GM13976 (cell line): ENCODE measurements around the gene PODXL.
"Not testable (repeated sequence)": the region's sequence is repeated elsewhere in the genome, so short reads cannot be mapped to it uniquely, and the experiment has no call there.

Source experiments
- DNase-seq: peaks from one replicate; pipeline ENCODE4 v3.0.0; 2012; ENCODE audit warnings: low spot score
- CTCF ChIP-seq: IDR thresholded peaks from 2 replicates; pipeline ENCODE4 v1.5.1; 2012; ENCODE audit warnings: borderline replicate concordance, mild to moderate bottlenecking; ENCODE audit not compliant: insufficient read depth; ENCODE audit errors: extremely low read depth, missing control alignments, control extremely low read depth
- in situ Hi-C: fragments of 300-500 bp; cut with MboI; formaldehyde crosslinking; loops from one replicate; pipeline ENCODE4 v1.12.0; 2022; ENCODE audit warnings: low sequenced_read_pairs, mixed read lengths, inconsistent platforms; ENCODE audit not compliant: unreplicated experiment

Gene PODXL

GRCh38 chr7:131521651-131522163 is 34.7 kb downstream of the PODXL start:
- in situ Hi-C loops: no loop called here
- TF ChIP-seq CTCF: no peak
- no peak for DNase-seq

- TF ChIP-seq CTCF: no peak
- DNase-seq: no peak
- in situ Hi-C loops: no loop called here
Observed at GRCh38 chr7:131518626-131519025, 37.8 kb downstream of the PODXL start.

- in situ Hi-C loops: no loop called here
Observed at GRCh38 chr7:131517218-131517923, 39.1 kb downstream of the PODXL start.

GRCh38 chr7:131515471-131515870 is 41.0 kb downstream of the PODXL start:
- DNase-seq, in situ Hi-C loops: not testable (repeated sequence)

More at GRCh38 chr7:131517218-131517923, 39.1 kb downstream of the PODXL start:
- DNase-seq: no peak
- no peak for TF ChIP-seq CTCF

GRCh38 chr7:131513245-131514061 is 43.0 kb downstream of the PODXL start:
- DNase-seq: peak; percentile 83
- TF ChIP-seq CTCF: peak; percentile 97
- in situ Hi-C loops: no loop called here

GRCh38 chr7:131511774-131512535 is 44.5 kb downstream of the PODXL start:
- no peak for TF ChIP-seq CTCF
- in situ Hi-C loops: no loop called here
- no peak for DNase-seq
